Activated naive CD8-positive, alpha-beta T cell treated with anti-CD3 and anti-CD28 coated beads, Interleukin-2, amount 50 U/mL, for 16 hours (primary cell): ENCODE results near the gene HNRNPF.

Experiments used
- DNase-seq: peaks from one replicate; pipeline ENCODE4 v3.0.0-alpha.2; 2020; ENCODE audit warnings: low read depth, low spot score

Gene HNRNPF

DNA sequence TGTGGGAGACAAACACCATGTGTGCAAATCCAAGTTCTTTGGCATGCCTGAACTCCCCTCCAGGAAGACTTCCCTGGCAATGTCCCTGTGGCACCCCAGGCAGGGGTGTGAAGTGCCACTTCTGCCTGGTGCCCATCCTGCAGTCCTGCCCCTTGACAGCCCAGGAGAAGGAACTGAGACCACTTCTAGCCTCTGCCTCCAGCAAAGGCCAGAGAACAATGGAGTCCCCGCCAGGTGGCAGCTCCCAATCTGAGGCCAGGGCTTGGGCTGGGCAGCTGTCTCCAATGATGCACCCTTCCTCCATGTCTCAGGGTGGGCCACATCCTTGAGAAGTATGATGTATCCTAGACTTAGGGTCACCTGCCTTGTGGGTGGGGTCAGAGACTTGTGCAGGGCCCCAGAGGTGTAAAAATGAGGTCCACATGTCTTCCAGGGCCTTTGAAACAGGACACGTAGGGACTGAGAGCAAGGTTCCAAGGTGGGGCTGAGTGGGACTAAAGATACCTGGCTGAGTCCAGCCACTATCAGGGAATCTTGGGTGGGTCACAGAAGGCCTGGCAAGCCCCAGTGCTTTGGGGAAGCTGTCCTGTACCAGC lies 32.1 kb downstream of the HNRNPF start:
- no peak for DNase-seq

DNA sequence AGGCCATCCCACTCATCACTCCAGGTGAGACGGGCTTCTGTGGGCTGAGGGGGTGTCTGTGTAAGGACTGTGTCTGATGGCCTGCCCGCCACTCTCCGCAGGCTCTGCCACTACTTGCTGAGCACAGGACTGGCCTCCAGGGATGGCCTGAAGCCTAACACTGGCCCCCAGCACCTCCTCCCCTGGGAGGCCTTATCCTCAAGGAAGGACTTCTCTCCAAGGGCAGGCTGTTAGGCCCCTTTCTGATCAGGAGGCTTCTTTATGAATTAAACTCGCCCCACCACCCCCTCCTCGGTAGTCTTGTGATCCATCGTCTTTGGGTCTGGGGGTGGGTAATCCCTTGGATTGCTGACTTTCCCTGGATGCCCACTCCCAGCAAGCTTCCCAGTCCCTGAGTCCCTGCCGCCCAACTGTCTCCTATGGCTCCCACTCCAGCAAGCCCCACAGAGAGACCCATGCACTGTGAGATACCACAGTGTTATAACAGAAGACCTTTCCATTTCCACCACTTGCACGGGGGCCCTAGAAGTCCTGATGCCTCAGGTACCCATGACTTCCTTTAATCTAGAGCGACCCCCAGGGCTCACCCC lies 32.8 kb downstream of the HNRNPF start:
- no peak for DNase-seq

DNA sequence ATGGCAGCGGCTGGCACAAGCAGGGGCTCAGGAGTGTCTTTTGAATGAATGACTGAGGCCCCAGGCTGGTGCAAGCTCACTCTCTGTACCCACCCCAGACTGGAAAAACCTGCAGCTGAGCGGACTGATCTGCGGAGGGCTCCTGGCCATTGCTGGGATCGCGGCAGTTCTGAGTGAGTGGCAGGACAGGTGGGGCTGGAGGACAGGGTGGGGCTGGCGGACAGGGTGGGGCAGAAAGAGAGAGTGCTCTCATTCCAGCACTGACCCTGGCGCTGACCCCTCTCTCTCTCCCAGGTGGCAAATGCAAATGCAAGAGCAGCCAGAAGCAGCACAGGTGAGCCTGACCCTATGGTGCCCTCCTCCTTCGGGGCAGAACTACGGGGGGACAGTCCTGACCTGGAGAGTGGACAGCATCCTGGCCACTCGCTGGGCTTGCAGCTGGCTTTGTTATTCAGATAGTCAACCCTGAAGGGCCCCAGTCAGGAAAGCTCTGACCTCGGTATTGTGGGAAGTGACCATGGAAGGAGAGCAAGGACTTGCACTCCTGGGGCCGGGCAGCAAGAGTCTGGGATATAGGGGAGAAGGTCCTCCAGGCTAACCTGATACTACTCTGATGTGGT lies 33.5 kb downstream of the HNRNPF start:
- no peak for DNase-seq

DNA sequence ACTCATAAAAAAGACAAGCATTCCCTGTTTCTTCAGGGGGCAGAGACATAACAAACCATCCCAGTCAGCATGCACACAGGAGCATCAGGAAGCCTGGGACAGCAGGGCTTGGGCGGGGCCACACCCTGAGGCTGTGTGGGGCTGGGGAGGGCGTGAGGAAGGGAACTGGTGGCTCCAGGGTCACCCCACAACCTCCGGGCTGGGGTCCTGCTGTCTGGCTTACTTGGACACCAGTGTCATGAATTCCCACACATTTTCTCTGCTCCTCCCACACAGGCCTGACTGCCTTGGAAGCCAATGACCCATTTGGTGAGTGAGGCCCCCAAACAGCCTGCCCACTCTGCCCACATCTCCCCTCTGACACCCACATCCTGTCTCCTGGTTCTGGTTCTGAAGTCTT lies 34.8 kb downstream of the HNRNPF start:
- DNase-seq, result no peak

DNA sequence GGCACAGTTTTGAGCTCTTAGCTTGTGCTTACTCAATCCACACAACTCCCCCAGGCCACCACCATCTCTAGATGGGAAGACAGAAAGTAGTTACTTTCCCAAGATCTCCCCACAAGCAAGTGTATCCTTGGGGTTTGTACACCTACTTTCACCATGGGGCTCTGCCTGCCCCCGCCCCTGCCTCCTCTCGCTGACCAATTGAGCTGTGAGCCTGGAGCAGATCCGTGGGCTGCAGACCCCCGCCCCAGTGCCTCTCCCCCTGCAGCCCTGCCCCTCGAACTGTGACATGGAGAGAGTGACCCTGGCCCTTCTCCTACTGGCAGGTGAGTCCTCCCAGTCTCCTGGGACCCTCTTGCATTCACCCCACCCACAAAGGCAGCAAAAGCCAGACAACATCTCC lies 35.5 kb downstream of the HNRNPF start:
- DNase-seq, result no peak

DNA sequence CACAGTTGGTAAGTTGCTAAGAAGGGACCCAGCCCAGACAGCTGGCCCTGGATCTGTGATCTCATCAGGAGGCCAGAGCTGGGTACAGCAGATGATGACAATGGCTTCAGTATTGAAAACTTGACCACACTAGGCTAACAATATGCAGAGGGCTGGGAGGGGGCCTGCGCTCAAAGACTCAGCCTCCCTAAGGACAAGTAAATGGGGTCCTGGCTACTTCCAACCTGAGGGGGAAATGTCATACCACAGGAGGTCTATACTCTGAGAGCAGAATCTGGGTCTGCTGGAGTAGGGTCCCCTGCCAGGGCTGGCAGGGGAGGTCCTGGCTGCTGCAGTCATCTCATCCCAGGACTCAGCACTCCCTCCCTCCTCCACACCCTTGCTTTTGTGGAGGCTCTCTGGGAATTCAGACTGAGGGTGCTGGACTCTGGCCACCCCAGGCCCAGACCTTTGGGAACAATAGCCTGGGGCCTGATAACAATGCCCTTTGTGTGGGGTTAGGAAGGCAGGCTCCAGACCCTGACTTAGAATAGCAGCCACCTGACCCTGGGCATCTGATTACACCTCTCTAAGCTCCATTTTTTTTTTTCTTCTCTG lies 36.1 kb downstream of the HNRNPF start:
- no peak for DNase-seq

DNA sequence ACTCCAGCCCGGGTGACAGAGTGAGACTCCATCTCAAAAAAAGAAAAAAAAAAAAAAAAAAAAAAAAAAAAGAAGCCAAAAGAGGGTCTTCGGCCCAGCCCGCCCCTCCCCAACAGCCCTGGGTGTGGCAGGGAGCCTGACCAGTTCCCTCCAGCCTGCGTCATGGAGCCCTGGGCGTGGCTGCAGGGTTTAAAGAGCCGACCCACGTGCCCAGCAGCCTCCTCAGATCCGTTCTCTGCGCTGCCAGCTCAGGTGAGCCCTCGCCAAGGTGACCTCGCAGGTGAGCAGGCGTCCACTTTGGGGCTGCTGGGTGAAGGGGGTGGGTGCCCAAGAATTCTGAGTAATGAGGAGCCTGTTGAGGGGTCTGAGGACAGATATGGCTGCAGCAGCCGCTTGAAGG lies 37.6 kb downstream of the HNRNPF start, which contains the start of gene FXYD4:
Gene FXYD4 (plus strand): TSS at position 219 of the 400 bp plus-strand sequence. CDS start 2,111 bp downstream, outside the sequence.
- DNase-seq, result no peak

DNA sequence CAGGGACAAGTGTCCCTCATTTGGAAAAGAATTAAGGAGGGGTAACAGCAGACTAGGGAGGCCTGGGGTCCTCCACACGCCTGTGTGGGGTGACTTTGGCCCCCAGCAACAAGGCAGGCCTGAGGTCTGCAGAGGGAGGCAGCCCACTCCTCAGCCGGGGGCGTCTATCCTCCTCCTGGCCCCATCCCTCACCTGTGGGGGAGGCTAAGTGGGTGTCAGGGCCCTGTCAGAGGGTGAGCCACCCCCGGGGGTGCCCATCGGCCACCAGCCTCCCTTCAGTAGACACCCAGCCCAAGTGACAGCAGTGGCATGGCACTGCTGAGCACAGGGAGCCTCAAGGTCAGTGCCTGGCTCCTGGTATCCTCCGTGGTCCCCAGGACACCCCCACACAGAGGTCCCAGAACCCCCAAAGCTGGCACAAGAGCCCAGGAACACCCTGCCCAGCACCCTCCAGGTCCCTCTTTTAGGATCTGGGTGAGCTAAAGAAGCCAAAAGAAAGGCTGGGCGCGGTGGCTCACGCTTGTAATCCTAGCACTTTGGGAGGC lies 38.2 kb downstream of the HNRNPF start:
- DNase-seq, result no peak

DNA sequence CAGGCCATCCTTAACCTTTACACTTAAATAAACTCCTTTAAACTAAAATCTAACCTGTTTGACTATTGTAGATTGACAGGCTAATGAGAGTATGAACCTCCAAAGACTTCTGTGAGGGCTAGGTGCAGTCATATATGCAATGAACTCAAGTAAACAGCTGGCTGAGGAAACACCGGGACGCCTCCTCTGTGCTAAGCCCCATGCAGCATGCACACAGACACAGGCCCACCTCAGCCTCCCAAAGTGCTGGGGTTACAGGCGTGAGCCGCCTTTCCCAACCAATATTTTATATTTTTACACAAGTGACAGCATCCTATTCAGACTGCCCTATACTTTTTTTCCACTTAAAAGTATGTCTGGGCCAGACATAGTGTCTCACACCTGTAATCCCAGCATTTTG lies 39.1 kb downstream of the HNRNPF start:
- no peak for DNase-seq

DNA sequence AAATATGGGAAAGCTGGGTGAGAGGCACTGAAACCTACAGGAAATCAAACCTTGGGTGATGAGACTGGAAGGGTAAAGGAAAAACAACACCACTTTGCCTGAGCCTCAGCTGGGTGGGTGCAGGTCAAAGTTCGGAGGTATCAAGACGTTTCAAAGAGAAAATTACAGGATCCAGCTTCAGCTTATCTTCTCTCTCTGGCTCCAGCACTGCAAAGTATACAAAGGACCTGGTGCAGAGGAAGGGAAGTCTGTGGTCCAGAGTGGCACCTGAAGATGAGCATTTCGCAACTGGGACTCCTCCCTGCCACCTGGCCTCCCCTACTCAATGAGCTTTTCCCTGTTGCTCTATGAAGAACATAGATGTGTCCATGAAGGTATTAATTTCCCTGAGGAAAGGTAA lies 44.0 kb downstream of the HNRNPF start:
- no peak for DNase-seq

DNA sequence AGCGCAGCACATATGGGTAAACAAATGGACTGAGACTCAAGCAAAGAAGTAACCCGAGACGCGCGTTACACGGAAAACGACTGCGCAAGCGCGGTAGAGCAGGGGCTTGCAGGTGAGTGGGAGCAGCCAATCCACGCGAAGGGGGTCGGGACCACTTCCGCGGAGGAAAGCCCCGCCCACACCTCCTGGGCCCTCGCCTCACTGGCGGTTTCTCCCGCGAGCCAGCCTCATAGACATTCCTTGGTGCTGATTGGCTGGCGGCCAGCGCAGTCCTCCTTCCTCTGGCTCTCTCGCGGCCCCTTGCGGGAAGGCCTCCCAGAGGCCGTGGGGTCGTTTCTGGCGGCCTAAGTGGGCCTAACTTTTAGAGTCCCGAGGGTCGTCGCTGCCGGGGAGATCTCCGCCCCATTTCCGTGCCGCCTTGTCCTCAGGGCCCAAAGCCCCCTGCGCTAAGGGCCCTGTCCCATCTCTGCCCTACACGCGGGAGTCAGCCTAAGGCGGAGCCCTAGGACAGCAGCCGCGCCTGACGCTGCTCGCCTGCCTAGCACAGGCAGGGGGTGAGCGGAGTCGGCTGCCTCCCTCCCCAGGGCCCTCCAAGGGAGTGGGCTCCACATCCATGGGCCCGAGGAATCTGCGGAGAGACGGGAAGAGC lies 46.7 kb downstream of the HNRNPF start:
- DNase-seq, result peak; percentile 96

DNA sequence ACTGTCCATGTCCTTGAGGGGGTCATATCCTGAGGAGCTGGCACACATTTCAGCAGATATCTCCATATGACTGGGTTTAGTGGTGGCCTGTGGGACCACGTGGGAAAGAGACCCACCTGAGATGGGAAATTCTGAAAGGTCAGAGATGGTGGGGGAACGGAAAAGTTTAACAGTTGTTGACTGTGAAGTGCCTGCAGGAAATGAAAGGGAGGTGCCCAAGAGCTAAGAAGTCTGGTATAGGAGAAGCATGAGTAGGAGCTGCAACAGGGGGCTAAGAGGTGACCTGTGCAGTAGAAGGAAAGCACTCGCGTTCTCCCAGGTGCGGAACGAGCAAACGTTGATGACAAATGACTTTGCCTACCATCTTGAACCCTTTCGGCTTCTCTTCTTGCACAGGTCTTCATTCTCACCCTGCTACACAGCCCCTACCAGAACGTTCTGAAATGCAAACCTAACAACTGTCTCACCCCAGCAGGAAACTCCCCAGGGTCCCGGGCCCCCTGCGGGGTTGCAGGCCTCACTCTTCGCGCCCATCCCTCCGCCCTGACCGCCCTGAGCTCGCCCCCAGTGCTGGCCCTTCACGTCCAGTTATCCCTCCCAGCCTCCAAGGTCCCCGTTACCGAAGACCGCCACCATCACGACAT lies 47.3 kb downstream of the HNRNPF start:
- no peak for DNase-seq

DNA sequence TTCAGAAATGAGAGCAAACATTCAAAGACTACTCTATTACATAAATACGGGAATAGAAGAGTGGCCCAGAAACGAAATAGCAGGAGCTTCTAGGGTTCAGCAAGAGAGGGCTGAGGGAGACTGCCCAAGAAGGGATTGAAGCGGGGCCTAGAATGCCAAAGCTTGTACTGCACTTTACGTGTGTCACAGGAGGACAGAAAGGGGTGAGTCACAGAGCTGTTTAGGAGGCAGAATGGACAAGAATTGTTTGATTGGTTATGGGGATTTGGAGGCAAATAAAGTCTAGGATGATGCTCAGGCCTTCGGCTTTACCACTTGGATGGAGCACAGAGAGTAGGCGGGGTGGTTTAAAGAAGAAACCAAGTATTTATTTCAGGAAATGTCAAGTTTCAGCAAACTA lies 48.9 kb downstream of the HNRNPF start:
- no peak for DNase-seq

DNA sequence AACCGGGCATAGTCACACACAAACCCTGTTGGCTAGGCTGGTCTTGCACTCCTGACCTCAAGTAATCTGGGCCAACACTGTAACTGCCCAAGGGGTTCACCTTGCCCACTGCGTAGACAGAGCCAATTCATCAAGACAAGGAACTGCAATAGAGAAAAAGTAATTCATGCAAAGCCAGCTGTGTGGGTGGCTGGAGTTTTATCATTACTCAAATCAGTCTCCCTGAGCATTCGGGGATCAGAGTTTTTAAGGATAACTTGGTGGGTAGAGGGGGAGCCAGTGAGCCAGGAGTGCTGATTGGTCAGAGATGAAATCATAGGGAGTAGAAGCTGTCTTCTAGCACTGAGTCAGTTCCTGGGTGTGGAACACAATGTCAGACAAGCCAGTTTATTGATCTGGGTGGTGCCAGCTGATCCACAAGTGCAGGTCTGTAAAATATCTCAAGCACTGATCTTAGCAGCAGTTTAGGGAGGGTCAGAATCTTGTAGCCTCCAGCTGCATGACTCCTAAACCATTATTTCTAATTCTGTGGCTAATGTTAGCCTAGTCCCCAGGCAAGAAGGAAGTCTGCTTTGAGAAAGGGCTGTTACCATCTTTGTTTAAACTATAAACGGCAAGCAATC lies 53.1 kb downstream of the HNRNPF start:
- DNase-seq, result no peak

DNA sequence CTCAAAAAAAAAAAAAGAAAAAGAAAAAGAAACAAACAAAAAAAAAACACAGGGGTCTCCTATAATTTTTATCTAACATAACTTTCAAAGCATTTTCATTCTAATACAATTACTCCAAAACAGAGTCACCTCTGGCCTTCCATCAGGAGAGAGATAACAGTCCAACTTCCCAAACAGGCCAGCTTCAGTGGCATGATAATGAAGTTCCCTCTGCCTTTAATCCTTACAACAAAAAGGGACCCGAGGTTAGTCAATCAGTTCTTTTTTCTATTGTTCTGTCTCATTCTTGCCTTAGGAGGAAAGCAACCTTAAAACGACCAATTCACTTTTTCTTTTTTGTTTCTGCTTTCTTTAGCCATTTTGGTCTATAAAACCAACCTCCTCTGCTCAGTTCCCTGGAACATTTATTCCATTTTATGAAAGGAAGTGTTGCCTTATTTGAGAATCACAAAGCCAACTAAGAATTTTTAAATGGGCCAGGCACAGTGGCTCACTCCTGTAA lies 54.1 kb downstream of the HNRNPF start:
- DNase-seq, result no peak

DNA sequence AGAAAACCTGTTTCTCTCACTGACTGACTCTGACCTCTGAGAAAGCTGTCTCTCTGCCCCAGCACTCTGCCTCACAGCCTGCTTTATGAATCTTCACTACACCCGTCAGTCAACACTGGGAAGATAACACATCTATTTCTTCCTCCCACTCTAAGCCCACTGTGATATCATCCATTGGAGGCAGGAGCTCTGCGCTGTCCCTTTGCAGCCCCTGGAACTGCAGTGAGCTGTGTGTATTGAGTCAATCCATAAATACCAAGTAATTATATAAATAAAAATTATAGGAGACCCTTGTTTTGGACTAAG lies 54.7 kb downstream of the HNRNPF start:
- no peak for DNase-seq

DNA sequence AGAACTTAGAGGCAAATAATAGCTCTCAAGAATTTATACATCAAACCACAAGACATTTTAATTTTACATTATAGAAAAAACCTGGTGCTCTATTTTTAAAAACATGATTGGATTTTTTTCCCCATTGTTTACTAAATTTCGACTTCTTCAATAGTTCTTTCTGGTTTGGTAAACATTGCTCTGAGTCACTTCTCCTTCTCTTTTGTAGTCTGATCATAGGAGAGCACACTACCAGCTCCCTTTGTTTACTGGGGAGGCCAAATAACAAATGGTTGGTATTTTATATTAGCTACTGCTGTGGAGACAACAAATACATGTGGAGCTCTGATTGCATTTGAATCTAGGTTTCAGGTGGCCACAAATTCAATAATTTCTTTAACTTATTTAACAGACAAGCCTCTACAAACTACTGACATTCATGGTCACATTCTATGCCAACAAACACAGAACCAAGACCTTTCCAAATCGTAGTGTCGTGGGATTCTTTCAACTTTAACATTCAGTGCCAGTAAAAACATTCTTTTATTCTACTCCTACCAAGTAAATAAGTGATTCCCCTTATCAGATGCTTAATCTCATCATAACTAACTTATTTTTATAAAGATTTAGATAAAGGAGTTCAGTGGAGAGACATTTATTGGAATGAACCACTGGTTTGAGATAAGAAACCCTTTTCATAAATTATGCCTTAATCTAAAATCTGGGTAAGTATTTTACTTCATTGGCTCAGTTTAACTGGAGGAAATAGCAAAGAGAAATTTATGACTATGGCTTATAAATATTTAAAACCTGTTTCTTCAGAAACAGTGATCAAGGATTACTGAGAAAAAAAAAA lies 55.3 kb downstream of the HNRNPF start:
- no peak for DNase-seq

DNA sequence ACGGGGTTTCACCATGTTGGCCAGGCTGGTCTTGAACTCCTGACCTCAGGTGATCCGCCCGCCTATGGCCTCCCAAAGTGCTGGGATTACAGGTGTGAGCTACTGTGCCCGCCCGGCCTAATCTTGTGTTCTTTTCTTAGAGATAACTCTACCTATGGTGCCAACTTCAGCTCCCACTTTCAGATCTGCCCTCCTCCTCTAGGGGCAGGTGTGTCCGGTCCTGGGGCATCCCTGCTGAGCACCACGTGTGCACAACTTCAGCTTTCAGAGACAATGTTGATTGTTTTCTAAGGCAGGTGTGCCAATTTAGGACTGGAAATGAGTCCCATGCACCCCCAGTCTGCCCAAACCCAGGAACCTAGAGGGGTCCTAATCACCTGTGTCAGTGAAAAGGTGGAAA lies 56.0 kb downstream of the HNRNPF start:
- no peak for DNase-seq

DNA sequence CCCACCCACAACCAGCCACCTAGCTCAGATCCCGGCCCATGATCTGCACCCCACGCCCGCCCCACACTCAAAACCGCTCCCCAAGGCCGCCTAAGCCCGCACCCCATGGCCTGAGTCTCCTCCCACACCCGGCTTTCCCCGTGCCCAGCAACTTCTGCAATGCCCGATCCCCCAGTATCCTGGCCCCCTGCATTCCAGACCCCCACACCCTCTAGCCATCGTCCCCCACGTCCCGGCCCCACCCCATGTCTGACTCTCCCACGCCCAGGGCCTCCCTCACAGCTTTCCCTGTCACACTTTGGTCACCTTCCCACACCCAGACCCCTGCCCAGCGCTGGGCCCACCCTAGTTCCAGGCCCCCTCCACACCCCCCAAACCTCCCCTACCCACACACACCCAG lies 57.7 kb downstream of the HNRNPF start:
- no peak for DNase-seq

DNA sequence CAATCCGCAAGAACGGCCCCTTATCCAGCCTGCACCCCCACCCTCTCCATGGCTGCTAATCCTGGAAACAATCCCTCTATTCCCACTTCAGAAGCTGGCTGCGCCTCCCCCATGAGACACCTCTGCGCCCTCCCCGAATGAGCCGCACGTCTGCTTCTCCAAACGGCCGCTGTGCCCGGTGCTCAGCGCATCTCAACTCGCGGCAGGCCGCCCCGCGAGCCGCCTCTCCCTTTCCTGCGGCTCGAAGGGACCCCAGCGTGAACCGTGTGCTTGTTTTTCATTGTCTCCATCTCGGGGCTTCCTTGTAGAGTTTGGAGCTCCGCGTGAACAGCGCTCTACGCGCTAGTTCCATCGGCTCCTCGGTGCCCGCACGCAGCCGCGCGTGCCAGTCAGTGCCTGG lies 58.3 kb downstream of the HNRNPF start:
- DNase-seq, result no peak
